Left kidney (tissue), 2 donors: ENCODE data around the gene PACS2. TPM values are rescaled to one million over a fixed set of nuclear protein-coding genes. Genes with fewer than 3 reads are reported as not detected.
A peak's percentile ranks its signal among the peaks of the same experiment; 100 is the strongest.
"Not testable (repeated sequence)": the region's sequence is repeated elsewhere in the genome, so short reads cannot be mapped to it uniquely, and the experiment has no call there.

Experiments used
- DNase-seq: peaks from one replicate; pipeline ENCODE4 v3.0.0-alpha.2; 2013
- polyA plus RNA-seq: library from polyadenylated mRNA; unstranded; fragments of 120-200 nt; gene quantifications from one replicate; pipeline ENCODE4 v1.2.1, GENCODE V29; 2013; ENCODE audit not compliant: insufficient read length

Gene PACS2
- polyA plus RNA-seq, 1 donor = 67.0 TPM

- no peak for DNase-seq
These were observed 34.6 kb downstream of the PACS2 start for GRCh38 chr14:105348945-105349699.

- DNase-seq = no peak
These were observed 35.4 kb downstream of the PACS2 start for GRCh38 chr14:105349992-105350391.

- DNase-seq = no peak
These were observed 36.1 kb downstream of the PACS2 start for GRCh38 chr14:105350450-105351244.

- no peak for DNase-seq
These were observed 36.9 kb downstream of the PACS2 start for GRCh38 chr14:105351410-105351809.

GRCh38 chr14:105351920-105352851 is 37.6 kb downstream of the PACS2 start:
- peak; percentile 85 for DNase-seq

- no peak for DNase-seq
These were observed 38.6 kb downstream of the PACS2 start for GRCh38 chr14:105353136-105353535.

- DNase-seq = no peak
These were observed 40.0 kb downstream of the PACS2 start for GRCh38 chr14:105354541-105354940.

- no peak for DNase-seq
These were observed 40.6 kb downstream of the PACS2 start for GRCh38 chr14:105355049-105355575.

GRCh38 chr14:105355850-105356604 is 41.5 kb downstream of the PACS2 start:
- DNase-seq = no peak

- no peak for DNase-seq
These were observed 42.4 kb downstream of the PACS2 start for GRCh38 chr14:105356927-105357326.

GRCh38 chr14:105357626-105358025 is 43.1 kb downstream of the PACS2 start:
- DNase-seq = no peak

- DNase-seq = no peak
These were observed 43.7 kb downstream of the PACS2 start for GRCh38 chr14:105358140-105358846.

GRCh38 chr14:105358943-105359342 is 44.4 kb downstream of the PACS2 start:
- DNase-seq = no peak

GRCh38 chr14:105361412-105361811 is 46.9 kb downstream of the PACS2 start:
- DNase-seq = not testable (repeated sequence)

GRCh38 chr14:105363847-105364708 is 49.5 kb downstream of the PACS2 start:
- no peak for DNase-seq

GRCh38 chr14:105365101-105365500 is 50.6 kb downstream of the PACS2 start:
- no peak for DNase-seq

- no peak for DNase-seq
These were observed 51.1 kb downstream of the PACS2 start for GRCh38 chr14:105365681-105366080.

- DNase-seq = no peak
These were observed 52.0 kb downstream of the PACS2 start for GRCh38 chr14:105366386-105367074.
